HG03159 (cell line): ENCODE data around the gene DDIT4.
"Not testable (repeated sequence)": the region's sequence is repeated elsewhere in the genome, so short reads cannot be mapped to it uniquely, and the experiment has no call there.

Source experiments
- ATAC-seq: cut with Tn5 transposase; IDR thresholded peaks from one replicate; pipeline ENCODE4 v1.9.1; 2021; ENCODE audit warnings: mild to moderate bottlenecking, moderate library complexity; ENCODE audit not compliant: unreplicated experiment

Gene DDIT4

GRCh38 chr10:72273410-72274212, at the start of gene DDIT4:
DDIT4 (plus strand) TSS chr10:72273924; CDS start chr10:72274217, 293 bp downstream.
- peak; percentile 86 for ATAC-seq

DNA sequence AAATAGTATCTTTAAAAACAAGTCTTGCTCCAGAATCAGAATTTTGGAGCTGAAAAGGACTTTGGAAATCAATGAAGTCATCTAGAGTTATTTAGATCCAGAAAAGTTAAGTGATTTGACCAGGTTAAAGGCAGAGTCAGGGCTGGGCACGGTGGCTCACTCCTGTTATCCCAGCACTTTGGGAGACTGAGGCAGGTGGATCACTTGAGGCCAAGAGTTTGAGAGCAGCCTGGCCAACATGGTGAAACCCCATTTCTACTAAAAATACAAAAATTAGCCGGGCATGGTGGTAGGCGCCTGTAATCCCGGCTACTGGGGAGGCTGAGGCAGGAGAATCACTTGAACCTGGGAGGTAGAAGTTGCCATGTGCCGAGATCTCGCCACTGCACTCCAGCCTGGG, 49.5 kb upstream of the DDIT4 start:
- not testable (repeated sequence) for ATAC-seq

DNA sequence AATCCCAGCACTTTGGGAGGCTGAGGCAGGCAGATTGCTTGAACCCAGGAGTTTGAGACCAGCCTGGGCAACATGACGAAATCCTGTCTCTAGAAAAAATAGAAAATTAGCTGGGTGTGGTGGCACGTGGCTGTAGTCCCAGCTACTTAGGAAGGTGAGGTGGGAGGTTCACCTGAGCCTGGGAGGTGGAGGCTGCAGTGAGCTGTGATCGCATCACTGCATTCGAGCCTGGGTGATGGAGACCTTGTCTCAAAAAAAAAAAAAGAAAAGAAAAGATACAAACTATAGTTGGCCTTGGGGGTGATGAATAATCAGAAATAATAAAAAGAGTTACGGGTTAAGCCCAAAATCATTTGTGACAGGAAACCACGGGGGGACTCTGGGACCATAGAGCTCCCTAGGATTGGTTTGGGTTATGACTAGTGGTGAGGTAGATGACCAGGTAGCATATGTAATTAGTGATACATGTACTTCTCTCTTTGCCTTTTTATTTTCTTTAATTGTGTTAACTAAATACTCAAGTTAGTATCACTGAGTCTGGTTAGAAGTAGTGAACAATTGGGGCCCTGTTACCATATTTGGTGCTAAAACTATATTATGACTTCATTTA, 47.2 kb upstream of the DDIT4 start:
- ATAC-seq: no peak

DNA sequence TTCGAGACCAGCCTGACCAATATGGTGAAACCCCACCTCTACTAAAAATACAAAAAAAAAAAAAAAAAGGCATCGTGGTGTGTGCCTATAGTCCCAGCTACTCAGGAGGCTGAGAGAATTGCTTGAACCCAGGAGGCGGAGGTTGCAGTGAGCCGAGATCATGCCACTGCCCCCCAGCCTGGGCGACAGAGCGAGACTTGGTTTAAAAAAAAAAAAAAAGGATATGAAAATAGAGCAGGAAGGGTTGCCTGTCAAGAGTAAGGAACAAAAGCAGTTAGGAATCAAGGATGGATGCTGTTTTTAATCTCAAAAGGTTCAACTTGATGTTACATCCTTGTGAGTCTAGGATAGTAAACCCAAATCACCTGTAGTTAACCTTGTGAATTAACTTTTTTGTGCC, 45.9 kb upstream of the DDIT4 start:
- ATAC-seq: no peak

DNA sequence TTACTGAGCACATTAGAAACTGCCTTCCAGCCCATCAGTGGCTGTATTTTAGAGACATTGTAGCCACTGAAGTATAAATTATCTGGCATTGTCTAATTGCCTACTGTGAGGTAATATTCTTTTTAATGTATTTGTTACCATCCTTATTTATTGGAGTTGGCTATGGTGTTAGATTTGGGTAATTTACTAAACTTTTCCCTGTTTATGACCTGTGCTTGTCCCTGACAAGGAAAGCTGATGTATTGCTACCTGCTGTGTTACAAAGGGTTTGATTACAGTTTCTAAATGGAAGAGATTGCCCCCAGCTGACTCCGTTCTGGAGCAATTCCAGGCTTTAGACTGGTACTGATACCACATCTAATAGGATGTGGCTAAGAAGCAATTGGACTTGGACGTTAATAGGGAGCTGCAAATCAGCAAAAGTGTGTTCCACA, 45.4 kb upstream of the DDIT4 start:
- no peak for ATAC-seq

- no peak for ATAC-seq
Measured at GRCh38 chr10:72229261-72230251, 44.2 kb upstream of the DDIT4 start.

DNA sequence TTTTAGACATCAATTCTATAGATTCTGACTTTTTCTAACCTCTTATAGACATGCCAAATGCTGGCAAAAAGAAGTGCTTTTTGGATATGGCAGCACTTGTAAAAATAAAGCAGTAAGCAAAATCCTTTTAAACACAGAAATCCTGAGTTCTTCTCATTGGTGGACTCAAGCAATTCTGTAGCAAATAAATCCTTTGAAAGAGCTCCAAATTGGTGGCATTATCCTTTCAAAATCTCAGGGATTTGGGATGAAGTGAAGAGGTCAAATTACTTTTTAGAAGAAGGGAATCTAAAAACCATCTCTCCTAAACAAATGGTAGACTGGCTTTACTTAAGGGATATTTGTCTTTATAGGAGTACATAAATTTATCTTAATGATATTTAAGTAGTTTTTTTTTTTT, 40.1 kb upstream of the DDIT4 start:
- ATAC-seq: no peak

DNA sequence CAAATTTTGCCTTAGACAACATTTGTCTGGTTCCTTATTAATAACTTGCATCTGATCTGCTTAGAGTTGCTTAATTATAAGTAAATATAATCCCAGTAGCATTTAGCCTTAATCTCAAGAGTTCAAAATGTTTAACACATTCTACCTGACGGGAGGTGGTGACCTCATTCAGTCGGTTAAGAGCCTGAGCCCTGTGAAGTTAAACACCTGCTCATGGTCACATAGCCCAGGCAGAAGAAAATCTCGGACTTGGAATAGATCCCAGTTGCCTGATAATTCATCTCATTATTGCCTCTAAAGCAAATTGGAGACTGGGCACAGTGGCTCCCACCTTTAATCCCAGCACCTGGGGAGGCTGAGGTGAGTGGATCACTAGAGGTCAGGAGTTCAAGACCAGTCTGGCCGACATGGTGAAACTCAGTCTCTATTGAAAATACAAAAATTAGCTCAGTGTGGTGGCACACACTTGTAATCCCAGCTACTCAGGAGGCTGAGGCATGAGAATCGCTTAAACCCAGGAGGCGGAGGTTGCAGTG, 39.1 kb upstream of the DDIT4 start:
- no peak for ATAC-seq

DNA sequence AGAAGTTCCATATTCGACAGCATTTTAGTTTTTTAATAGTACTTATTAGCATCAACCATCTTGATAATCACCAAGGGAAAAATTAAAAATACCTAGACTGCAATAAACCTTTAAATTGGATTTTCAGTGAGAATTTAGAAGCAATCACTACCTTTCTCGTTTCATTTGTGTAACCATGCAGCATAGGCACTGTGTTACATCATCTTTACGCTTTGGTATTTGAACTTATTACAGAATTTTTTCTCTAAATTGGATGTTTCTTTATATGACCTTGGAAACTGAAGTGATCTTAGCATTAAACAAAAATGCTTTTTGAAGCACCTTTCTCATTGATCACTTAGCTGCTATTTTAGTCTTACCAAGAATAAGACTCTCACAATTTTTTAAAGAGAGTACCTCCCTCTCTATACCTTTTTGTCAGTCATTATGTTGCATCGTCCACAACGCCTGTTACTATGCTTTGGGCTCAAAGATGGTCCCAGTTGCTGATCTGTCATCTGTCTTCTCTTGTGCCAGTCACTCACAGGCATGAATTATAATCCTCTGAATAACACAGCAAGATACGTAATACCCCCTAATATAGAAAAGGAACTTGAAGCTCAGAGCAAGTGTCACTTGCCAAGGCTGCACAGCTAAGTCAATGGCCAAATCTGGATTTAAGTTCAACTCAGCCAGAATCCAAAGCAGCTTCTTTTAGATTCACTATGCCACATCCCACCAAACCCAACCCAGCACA, 38.0 kb upstream of the DDIT4 start:
- no peak for ATAC-seq

DNA sequence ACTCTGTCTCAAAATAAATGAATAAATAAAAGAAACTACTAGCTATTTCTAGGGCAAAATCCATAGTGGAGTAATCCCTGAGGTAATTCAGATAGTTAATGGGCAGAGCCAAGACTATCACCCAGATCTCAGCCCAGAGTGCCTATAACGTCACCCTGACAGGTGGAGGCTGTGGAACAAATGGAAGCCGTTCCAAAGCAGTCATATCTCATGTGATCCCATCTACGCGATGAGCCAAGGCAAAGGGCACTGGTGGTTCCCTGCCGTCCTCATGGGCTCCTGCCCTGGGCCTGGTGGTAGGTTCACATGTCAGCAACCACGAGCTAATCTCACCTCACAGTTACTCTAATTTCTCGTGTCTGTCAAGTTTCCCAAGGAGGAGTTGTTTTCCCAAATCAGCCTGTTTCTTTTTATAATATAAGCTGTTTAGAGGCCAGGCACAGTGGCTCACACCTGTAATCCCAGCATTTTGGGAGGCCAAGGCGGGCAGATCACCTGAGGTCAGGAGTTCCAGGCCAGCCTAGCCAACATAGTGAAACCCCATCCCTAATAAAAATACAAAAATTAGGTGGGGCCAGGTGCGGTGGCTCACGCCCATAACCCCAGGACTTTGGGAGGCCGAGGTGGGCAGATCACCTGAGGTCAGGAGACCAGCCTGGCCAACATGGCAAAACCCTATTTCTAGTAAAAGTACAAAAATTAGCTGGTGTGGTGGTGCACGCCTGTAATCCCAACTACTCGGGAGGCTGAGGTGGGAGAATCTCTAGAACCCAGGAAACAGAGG, 35.1 kb upstream of the DDIT4 start:
- no peak for ATAC-seq

DNA sequence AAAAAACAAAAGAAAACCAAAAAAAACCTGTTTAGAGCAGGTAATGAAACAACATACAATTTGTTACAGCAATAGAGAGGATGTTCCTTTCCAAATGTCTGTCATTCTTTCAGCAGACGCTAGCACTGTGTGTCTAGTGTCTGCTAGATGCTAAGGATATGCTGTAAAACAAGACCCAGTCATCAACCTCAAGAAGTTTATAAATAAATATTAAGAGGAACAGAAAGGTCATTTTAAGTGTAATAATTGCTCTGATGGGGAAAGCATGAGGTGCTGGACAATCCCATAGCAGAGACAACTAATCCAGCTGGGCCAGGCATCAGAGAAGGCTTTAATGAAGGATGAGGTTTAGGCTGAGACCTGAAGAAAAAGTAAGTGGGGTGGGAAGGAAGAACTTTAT, 34.3 kb upstream of the DDIT4 start:
- no peak for ATAC-seq

DNA sequence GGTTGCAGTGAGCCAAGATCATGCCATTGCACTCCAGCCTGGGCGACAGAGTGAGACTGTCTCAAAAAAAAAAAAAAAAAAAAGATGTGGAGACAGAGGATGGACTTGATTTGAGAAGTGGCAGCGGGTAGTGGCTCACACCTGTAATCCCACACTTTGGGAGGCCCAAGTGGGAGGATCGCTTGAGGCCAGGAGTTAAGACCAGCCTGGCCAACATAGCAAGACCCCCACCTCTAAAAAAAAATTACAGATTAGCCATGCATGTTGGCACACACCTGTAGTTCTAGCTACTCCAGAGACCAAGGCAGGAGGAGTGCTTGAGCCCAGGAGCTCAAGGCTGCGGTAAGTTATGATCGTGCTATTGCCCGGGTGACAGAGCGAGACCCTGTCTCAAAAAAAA, 33.4 kb upstream of the DDIT4 start:
- ATAC-seq: no peak

DNA sequence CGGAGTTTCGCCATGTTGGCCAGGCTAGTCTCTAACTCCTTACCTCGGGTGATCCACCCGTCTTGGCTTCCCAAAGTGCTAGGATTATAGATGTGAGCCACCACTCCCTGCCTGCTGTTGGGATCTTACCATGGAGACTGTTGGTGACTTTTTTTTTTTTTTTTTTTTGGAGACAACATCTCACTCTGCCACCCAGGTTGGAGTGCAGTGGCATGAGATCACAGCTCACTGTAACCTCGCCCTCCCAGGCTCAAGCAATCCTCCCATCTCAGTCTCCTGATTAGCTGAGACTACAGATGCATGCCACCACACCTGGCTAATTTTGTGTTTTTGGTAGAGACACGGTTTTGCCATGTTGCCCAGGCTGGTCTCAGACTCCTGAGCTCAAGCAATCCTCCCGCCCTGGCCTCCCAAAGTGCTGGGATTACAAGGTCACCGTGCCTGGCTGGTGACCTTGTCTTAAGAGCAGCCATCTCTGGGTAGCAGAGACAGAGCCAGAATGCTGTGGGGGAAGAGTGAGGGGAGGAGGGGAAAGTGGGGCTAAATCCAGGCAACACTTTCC, 32.0 kb upstream of the DDIT4 start:
- ATAC-seq: no peak

- no peak for ATAC-seq
Measured at GRCh38 chr10:72242675-72243074, 31.0 kb upstream of the DDIT4 start.

DNA sequence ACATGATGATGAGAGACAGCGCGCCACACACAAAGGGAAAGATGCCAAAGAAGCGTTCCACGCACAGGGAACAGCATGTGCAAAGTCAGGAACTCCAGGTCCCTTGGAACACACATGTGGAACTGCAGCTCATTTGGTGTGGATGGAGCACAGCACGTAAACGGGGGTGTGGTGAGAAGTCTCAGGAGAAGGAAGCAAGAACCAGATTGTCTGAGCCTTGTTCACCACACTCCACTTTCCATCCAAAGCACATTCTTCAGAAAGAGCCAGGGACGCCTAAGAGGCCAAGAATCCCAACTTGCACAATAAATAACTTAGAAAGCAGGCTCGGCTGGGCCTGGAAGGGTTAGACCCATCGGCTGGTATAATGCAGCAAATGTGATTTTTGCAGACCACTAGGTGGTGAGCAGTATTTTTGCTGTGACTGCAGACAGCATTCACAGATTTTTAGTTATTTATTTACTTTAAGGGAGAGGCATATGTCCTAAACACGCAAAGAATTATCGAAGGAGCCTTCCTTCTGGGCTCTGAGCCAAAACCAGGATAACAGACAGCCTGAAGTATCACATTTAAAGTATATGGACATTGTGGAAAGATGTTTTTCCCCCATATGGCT, 29.8 kb upstream of the DDIT4 start:
- no peak for ATAC-seq

GRCh38 chr10:72244573-72245038, 29.1 kb upstream of the DDIT4 start:
- no peak for ATAC-seq

- ATAC-seq: no peak
Measured at GRCh38 chr10:72245949-72246525, 27.7 kb upstream of the DDIT4 start.

GRCh38 chr10:72248468-72249151, 25.1 kb upstream of the DDIT4 start:
- peak; percentile 83 for ATAC-seq
